ENCODE measurements around the gene SIMC1. TPM values are rescaled to one million over a fixed set of nuclear protein-coding genes. Genes with fewer than 3 reads are reported as not detected.

Gene SIMC1
- total RNA-seq, 1 donor from 2014 or later, result 4.7 TPM

- peaks cover 39% of the 10 kb centered on the region for H3K4me1 ChIP-seq
- peaks cover 65% of the 10 kb centered on the region for H3K36me3 ChIP-seq
- H3K4me3 ChIP-seq, result peak overlapping the region; percentile 87
- no peak for TF ChIP-seq CTCF (IDR thresholded peaks at IDR 0.05; ENCODE audit: borderline replicate concordance)
- no peaks in the 10 kb centered on the region for H3K9me3 ChIP-seq (replicated peaks)
- no peaks in the 10 kb centered on the region for H3K27me3 ChIP-seq (ENCODE audit: low read depth)
- H3K27ac ChIP-seq (replicated peaks), result peak overlapping the region; percentile 99
- DNase-seq, result no peak
- intact Hi-C loops (cut with micrococcal nuclease), result no loop called here
Measured at GRCh38 chr5:176388003-176388443, 149.8 kb downstream of the SIMC1 start.

- Histone ChIP-seq H3K36me3 (peaks cover 65% of the 10 kb centered on the region), H3K4me3 (peak within 1 kb of the TSS; percentile 87), H3K9me3 (replicated peaks) (no peaks in the 10 kb centered on the region), H3K27ac (replicated peaks) (peak within 1 kb of the TSS; percentile 99), H3K4me1 (peaks cover 39% of the 10 kb centered on the region), H3K27me3 (ENCODE audit: low read depth) (no peaks in the 10 kb centered on the region)
- TF ChIP-seq CTCF (IDR thresholded peaks at IDR 0.05; ENCODE audit: borderline replicate concordance), result peak; percentile 26
- intact Hi-C loops (cut with micrococcal nuclease), result no loop called here
- DNase-seq, result peak; percentile 100
Measured at GRCh38 chr5:176388444-176389134, 150.4 kb downstream of the SIMC1 start, which contains the start of the genes HIGD2A and NOP16. Gene HIGD2A, plus strand, starts transcription at chr5:176388751. Its CDS starts 69 bp downstream, at chr5:176388820. Gene NOP16, minus strand, starts transcription at chr5:176388598. Its CDS starts 59 bp downstream, at chr5:176388539.

- no peaks in the 10 kb centered on the region for H3K27me3 ChIP-seq (ENCODE audit: low read depth)
- TF ChIP-seq CTCF (IDR thresholded peaks at IDR 0.05; ENCODE audit: borderline replicate concordance), result no peak
- H3K4me1 ChIP-seq, result peaks cover 42% of the 10 kb centered on the region
- no peaks in the 10 kb centered on the region for H3K9me3 ChIP-seq (replicated peaks)
- DNase-seq, result no peak
- intact Hi-C loops (cut with micrococcal nuclease), result no loop called here
- peaks cover 64% of the 10 kb centered on the region for H3K36me3 ChIP-seq
- peak overlapping the region; percentile 87 for H3K4me3 ChIP-seq
- H3K27ac ChIP-seq (replicated peaks), result peak overlapping the region; percentile 99
Measured at GRCh38 chr5:176389135-176390123, 151.2 kb downstream of the SIMC1 start.

GRCh38 chr5:176391479-176391878, 153.3 kb downstream of the SIMC1 start:
- Histone ChIP-seq H3K9me3 (replicated peaks) (no peaks in the 10 kb centered on the region), H3K36me3 (peaks cover 49% of the 10 kb centered on the region), H3K4me3 (no peak overlapping the region), H3K4me1 (peaks cover 61% of the 10 kb centered on the region), H3K27ac (replicated peaks) (peak overlapping the region; percentile 99), H3K27me3 (ENCODE audit: low read depth) (no peaks in the 10 kb centered on the region)
- no peak for TF ChIP-seq CTCF (IDR thresholded peaks at IDR 0.05; ENCODE audit: borderline replicate concordance)
- no peak for DNase-seq
- intact Hi-C loops (cut with micrococcal nuclease), result no loop called here

- no peak overlapping the region for H3K4me3 ChIP-seq
- H3K27ac ChIP-seq (replicated peaks), result peak overlapping the region; percentile 37
- intact Hi-C loops (cut with micrococcal nuclease), result no loop called here
- H3K9me3 ChIP-seq (replicated peaks), result no peaks in the 10 kb centered on the region
- DNase-seq, result no peak
- H3K36me3 ChIP-seq, result peaks cover 54% of the 10 kb centered on the region
- H3K4me1 ChIP-seq, result peaks cover 59% of the 10 kb centered on the region
- no peak for TF ChIP-seq CTCF (IDR thresholded peaks at IDR 0.05; ENCODE audit: borderline replicate concordance)
- no peaks in the 10 kb centered on the region for H3K27me3 ChIP-seq (ENCODE audit: low read depth)
Measured at GRCh38 chr5:176391999-176392398, 153.8 kb downstream of the SIMC1 start.

Data from left ventricle myocardium inferior (tissue), 1 donor.